Ascending aorta (tissue), 2 donors: ENCODE measurements around the gene VDR. TPM values are rescaled to one million over a fixed set of nuclear protein-coding genes. Genes with fewer than 3 reads are reported as not detected.

Source experiments
- DNase-seq, 2 donors: peaks; one replicate each; pipeline ENCODE4 v3.0.0-alpha.2; 2019; ENCODE audit warnings: low spot score in 2 of 2
- H3K27ac ChIP-seq, 2 donors: fragments of 200-600 bp; sonication (generic); one replicate each; pipeline ENCODE4 v1.5.1; 2016 to 2017; ENCODE audit warnings: mild to moderate bottlenecking in 1 of 2
- H3K27me3 ChIP-seq: fragments of 200-600 bp; sonication (generic); one replicate; pipeline ENCODE4 v1.5.1; 2017
- H3K36me3 ChIP-seq, 2 donors: fragments of 200-600 bp; sonication (generic); one replicate each; pipeline ENCODE4 v1.5.1; 2016
- H3K4me1 ChIP-seq, 2 donors: fragments of 200-600 bp; sonication (generic); one replicate each; pipeline ENCODE4 v1.5.1; 2016 to 2017; ENCODE audit warnings: mild to moderate bottlenecking in 1 of 2
- H3K4me3 ChIP-seq, 2 donors: fragments of 200-600 bp; sonication (generic); one replicate each; pipeline ENCODE4 v1.5.1; 2016 to 2017; ENCODE audit warnings: mild to moderate bottlenecking in 1 of 2
- H3K9me3 ChIP-seq, 2 donors: fragments of 200-600 bp; sonication (generic); one replicate each; pipeline ENCODE4 v1.5.1; 2016
- CTCF ChIP-seq, 3 experiments: fragments of 200-600 bp in 2 of 3; fragments of 450-650 bp in 1 of 3; sonication (generic) in 2 of 3; IDR thresholded peaks; one replicate each; pipeline ENCODE4 v1.5.1; 2016 to 2019; ENCODE audit warnings: antibody characterized with exemption in 3 of 3, mild to moderate bottlenecking in 1 of 3, moderate library complexity in 1 of 3
- intact Hi-C: fragments of 100-400 bp; cut with DNase I; formaldehyde crosslinking; loops from one replicate; pipeline ENCODE4 v1.15.1; 2023
- total RNA-seq: library from RNA; depleted of rRNA; stranded (reverse); fragments of >200 nt; gene quantifications from one replicate; pipeline ENCODE4 v1.1.0, GENCODE V29; 2016

Gene VDR
- total RNA-seq, 1 donor from 2014 or later, result 13.1 TPM

- H3K27ac ChIP-seq, result no peak overlapping the region
- no peaks in the 10 kb centered on the region for H3K36me3 ChIP-seq
- no peaks in the 10 kb centered on the region for H3K4me1 ChIP-seq
- intact Hi-C loops, result no loop called here
- no peaks in the 10 kb centered on the region for H3K9me3 ChIP-seq
- H3K27me3 ChIP-seq, result no peaks in the 10 kb centered on the region
- DNase-seq, result no peak
- no peak overlapping the region for H3K4me3 ChIP-seq
- TF ChIP-seq CTCF (IDR thresholded peaks at IDR 0.05), result no peak
Measured at GRCh38 chr12:47835006-47835830, 69.6 kb downstream of the VDR start.

GRCh38 chr12:47834199-47834903, 70.4 kb downstream of the VDR start:
- Histone ChIP-seq H3K9me3 (no peaks in the 10 kb centered on the region), H3K4me1 (peaks cover 0 to 3% of the 10 kb centered on the region in 2 donors), H3K36me3 (no peaks in the 10 kb centered on the region), H3K4me3 (no peak overlapping the region), H3K27me3 (no peaks in the 10 kb centered on the region), H3K27ac (no peak overlapping the region)
- no peak for TF ChIP-seq CTCF (IDR thresholded peaks at IDR 0.05)
- intact Hi-C loops, result no loop called here
- no peak for DNase-seq

- no peak overlapping the region for H3K4me3 ChIP-seq
- TF ChIP-seq CTCF (IDR thresholded peaks at IDR 0.05), result no peak
- no peaks in the 10 kb centered on the region for H3K27me3 ChIP-seq
- peaks cover under 1 to 10% of the 10 kb centered on the region in 2 donors for H3K4me1 ChIP-seq
- H3K36me3 ChIP-seq, result no peaks in the 10 kb centered on the region
- no peak for DNase-seq
- intact Hi-C loops, result no loop called here
- no peak overlapping the region for H3K27ac ChIP-seq
- H3K9me3 ChIP-seq, result no peaks in the 10 kb centered on the region
Measured at GRCh38 chr12:47833591-47834012, 71.2 kb downstream of the VDR start.

- no peak for TF ChIP-seq CTCF (IDR thresholded peaks at IDR 0.05)
- intact Hi-C loops, result no loop called here
Measured at GRCh38 chr12:47832263-47832933, 72.4 kb downstream of the VDR start.

GRCh38 chr12:47829584-47829983, 75.2 kb downstream of the VDR start:
- peaks cover 13 to 41% of the 10 kb centered on the region in 2 donors for H3K4me1 ChIP-seq

More at GRCh38 chr12:47832263-47832933, 72.4 kb downstream of the VDR start:
- DNase-seq, result no peak
- Histone ChIP-seq H3K36me3 (no peaks in the 10 kb centered on the region), H3K4me3 (no peak overlapping the region), H3K9me3 (no peaks in the 10 kb centered on the region), H3K27ac (no peak overlapping the region), H3K4me1 (peaks cover 6 to 22% of the 10 kb centered on the region in 2 donors), H3K27me3 (no peaks in the 10 kb centered on the region)

More at GRCh38 chr12:47829584-47829983, 75.2 kb downstream of the VDR start:
- Histone ChIP-seq H3K9me3 (no peaks in the 10 kb centered on the region), H3K36me3 (no peaks in the 10 kb centered on the region), H3K4me3 (no peak overlapping the region), H3K27ac (peak overlapping the region; percentile 83 to 97), H3K27me3 (no peaks in the 10 kb centered on the region)
- intact Hi-C loops, result loop anchor here (10.0 kb wide), 1 partner anchor 725 kb away; no protein-coding TSS in a partner anchor
- DNase-seq, result no peak
- no peak for TF ChIP-seq CTCF (IDR thresholded peaks at IDR 0.05)
